ENCODE measurements around the gene DMRTB1.

The DMRTB1 gene

DNA sequence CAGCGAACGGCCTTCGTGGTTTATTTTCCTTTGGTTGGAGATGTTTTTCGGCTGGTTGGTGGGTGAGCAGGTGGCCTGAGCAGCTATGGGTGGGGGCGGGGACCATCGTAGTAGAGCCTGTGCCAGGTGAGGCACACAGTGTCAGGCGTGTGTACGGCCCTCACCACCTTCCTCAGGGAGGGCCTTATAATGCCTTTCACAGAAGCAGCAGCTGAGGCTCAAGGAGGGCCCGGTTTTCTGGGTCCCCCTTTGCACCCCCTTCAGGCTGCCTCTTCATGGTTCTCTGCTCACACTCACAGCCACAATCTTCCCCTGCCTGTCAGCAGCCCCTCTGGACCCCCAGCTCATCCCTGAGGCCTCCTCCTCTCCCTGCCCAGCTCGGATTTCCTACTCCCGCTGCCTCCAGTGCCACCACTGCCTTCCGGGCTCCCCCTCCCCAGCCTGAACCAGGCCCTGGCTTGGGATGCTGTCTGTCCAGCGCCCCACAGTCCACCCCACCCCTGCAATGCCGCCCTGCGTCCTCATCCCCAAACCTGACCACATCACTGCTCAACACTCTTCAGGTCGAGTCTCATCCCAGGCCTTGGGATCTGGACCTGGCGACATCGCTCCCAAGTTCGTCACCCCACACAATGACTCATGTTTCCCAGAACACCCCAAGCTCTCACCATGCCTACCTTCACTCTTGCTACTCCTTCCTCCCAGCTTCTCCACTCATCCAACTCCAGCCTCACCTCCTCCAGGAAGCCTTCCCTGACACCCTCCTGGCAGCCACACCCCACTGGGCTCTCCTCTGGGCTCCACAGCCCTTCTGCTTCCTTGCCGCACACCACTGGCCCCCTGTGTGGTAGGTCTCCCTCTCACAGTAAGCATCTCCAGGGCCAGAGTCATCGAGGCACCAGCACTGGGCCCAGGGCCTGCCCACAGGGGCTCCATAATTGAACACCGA, 53.9 kb downstream of the DMRTB1 start:
- DNase-seq (ENCODE audit: low read depth), result no peak

GRCh38 chr1:53513846-53514245, 54.6 kb downstream of the DMRTB1 start:
- DNase-seq (ENCODE audit: low read depth), result no peak
- no peak overlapping the region for H3K4me3 ChIP-seq (ENCODE audit: control insufficient read depth, low read depth, low read length)
- TF ChIP-seq, protein P1, sequence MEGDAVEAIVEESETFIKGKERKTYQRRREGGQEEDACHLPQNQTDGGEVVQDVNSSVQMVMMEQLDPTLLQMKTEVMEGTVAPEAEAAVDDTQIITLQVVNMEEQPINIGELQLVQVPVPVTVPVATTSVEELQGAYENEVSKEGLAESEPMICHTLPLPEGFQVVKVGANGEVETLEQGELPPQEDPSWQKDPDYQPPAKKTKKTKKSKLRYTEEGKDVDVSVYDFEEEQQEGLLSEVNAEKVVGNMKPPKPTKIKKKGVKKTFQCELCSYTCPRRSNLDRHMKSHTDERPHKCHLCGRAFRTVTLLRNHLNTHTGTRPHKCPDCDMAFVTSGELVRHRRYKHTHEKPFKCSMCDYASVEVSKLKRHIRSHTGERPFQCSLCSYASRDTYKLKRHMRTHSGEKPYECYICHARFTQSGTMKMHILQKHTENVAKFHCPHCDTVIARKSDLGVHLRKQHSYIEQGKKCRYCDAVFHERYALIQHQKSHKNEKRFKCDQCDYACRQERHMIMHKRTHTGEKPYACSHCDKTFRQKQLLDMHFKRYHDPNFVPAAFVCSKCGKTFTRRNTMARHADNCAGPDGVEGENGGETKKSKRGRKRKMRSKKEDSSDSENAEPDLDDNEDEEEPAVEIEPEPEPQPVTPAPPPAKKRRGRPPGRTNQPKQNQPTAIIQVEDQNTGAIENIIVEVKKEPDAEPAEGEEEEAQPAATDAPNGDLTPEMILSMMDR (IDR thresholded peaks at IDR 0.05; ENCODE audit: control insufficient read depth, insufficient read depth, low read depth, low read length, missing control alignments), result no peak

More for the DNA sequence above, 53.9 kb downstream of the DMRTB1 start:
- TF ChIP-seq, protein P1 (IDR thresholded peaks at IDR 0.05; ENCODE audit: control insufficient read depth, insufficient read depth, low read depth, low read length, missing control alignments), result no peak
- H3K4me3 ChIP-seq (ENCODE audit: control insufficient read depth, low read depth, low read length), result no peak overlapping the region

- TF ChIP-seq, protein P1 (IDR thresholded peaks at IDR 0.05; ENCODE audit: control insufficient read depth, insufficient read depth, low read depth, low read length, missing control alignments), result no peak
- H3K4me3 ChIP-seq (ENCODE audit: control insufficient read depth, low read depth, low read length), result no peak overlapping the region
- no peak for DNase-seq (ENCODE audit: low read depth)
Observed at GRCh38 chr1:53514436-53514835, 55.2 kb downstream of the DMRTB1 start.

- no peak overlapping the region for H3K4me3 ChIP-seq (ENCODE audit: control insufficient read depth, low read depth, low read length)
- DNase-seq (ENCODE audit: low read depth), result no peak
Observed at GRCh38 chr1:53516181-53516580, 57.0 kb downstream of the DMRTB1 start.

More at GRCh38 chr1:53516181-53516580, 57.0 kb downstream of the DMRTB1 start:
- TF ChIP-seq, protein P1 (IDR thresholded peaks at IDR 0.05; ENCODE audit: control insufficient read depth, insufficient read depth, low read depth, low read length, missing control alignments), result no peak
